Stimulated activated CD4-positive, alpha-beta T cell treated with anti-CD3 and anti-CD28 coated beads, Interleukin-4, amount 100 ng/mL, for 1 hour (primary cell): ENCODE measurements around the gene C19orf18.
"Not testable (repeated sequence)": the region's sequence is repeated elsewhere in the genome, so short reads cannot be mapped to it uniquely, and the experiment has no call there.

Experiments used
- DNase-seq: peaks from one replicate; pipeline ENCODE4 v3.0.0-alpha.2; 2020

C19orf18 gene

DNA sequence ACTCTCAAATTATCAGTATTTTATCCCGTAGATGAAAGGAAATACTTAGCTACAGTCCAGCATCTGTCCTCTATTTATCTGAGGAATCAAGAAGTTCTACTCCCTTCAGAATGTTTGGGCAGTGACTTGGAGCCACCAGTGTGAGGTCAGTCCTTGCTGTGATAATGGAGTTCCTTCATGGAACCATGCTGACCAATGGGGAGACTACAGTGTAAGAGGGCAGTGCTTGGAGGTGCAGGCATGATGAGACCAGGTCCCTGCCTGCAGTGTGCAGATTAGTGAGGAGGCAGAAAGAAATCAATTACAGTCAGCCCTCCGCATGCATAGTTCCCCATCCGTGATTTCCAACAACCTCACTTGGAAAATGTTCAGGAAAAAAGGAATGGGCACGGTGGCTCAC, at the start of gene C19orf18:
TSS of gene C19orf18 (minus strand) at position 101 of the 400 bp plus-strand sequence. CDS start 102 bp downstream, outside the sequence.
- DNase-seq, result no peak

- DNase-seq, result no peak
Observed at GRCh38 chr19:58022283-58022660, 47.9 kb upstream of the C19orf18 start.

GRCh38 chr19:58021541-58022282, 47.4 kb upstream of the C19orf18 start:
- DNase-seq, result peak; percentile 18

DNA sequence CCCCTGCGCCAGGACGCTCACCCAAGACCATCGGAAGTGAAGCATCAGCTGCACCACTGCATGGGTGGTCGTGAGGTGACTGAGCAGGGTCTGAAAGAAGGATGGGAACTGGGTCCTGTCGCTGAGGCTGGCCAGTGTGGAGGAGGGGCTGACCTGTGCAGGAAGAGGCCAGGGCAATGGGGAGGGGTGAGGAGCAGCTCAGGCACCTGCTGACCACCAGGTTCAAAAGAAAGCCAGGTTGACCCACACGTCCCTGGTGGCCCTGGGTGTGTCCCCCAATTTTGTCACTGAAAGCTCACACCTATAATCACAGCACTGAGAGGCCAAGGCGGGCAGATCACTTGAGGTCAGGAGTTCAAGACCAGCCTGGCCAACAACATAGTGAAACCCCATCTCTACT, 45.8 kb upstream of the C19orf18 start:
- no peak for DNase-seq

- DNase-seq, result no peak
Observed at GRCh38 chr19:58014141-58014540, 39.8 kb upstream of the C19orf18 start.

DNA sequence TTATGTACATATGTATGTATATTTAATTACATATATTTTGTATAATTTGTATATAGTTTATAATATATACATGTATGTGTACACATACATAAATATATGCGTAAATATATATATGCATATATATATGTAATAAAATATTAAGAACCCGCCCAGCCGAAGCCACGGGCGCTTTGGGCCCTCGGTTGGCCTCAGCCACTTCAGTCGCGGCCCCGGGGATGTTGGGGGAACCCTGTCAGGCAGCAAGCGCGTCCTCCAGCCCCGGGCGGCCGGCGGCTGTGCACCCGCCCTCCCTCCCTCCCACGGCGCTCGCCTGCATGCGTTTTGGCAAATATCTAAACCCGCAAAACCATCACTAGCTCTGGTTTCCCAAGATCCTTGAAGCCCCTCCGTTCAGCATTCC, 36.2 kb upstream of the C19orf18 start:
- no peak for DNase-seq

DNA sequence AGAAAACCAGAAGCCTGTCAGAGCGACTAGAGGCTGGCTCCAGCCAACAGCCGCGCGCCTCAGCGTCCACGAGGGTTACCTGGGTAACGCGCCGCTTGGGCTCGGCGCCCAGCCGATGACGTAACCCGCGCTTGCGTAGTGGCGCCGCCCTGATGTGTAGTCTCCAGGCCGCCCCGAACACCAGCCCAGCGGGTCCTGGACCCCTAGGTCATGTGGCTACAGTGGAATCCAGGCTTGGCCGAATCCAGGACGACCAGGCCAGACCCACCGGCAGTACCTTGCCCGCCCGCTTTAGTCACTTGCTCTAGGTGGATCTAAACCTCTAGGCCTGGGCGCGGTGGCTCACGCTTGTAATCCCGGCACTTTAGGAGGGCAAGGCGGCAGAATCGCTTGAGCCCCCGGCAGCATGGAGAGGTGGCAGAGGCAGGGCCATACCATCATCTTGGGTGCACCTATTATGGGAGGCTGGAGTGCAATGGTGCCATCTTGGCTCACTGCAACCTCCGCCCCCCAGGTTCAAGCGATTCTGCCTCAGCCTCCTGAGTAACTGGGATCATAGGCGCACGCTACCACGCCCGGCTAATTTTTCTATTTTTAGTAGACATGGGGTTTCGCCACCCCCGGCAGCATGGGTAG, 35.5 kb upstream of the C19orf18 start:
- DNase-seq, result peak; percentile 55

- DNase-seq, result no peak
Observed at GRCh38 chr19:58009301-58009665, 34.9 kb upstream of the C19orf18 start.

GRCh38 chr19:58008877-58009276, 34.5 kb upstream of the C19orf18 start:
- not testable (repeated sequence) for DNase-seq

GRCh38 chr19:58007285-58007684, 33.0 kb upstream of the C19orf18 start:
- no peak for DNase-seq

DNA sequence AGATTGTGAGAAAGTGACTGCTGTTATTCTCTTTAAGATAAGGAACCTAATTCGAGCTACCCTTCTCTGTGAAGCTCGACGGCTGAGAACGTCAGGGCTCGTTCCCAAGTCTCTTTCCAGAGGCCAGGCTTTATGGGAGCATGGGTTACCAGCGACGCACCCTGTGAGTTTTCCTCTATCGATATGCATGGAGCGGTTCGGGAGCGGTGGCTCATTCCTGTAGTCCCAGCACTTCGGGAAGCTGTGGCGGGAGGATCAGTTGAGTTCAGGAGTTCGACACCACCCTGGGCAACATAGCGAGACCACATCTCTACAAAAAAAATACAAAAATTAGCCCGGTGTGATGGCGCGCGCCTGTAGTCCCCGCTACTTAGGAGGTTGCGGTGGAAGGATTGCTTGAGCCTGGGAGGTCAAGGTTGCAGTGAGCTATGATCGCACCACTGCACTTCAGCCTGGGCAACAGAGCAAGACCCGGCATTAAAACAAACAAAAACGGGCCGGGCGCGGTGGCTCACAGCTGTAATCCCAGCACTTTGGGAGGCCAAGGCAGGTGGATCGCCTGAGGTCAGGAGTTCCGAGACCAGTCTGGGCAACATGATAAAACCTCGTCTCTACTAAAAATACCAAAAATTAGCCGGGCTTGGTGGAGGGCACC, 29.0 kb upstream of the C19orf18 start:
- no peak for DNase-seq

DNA sequence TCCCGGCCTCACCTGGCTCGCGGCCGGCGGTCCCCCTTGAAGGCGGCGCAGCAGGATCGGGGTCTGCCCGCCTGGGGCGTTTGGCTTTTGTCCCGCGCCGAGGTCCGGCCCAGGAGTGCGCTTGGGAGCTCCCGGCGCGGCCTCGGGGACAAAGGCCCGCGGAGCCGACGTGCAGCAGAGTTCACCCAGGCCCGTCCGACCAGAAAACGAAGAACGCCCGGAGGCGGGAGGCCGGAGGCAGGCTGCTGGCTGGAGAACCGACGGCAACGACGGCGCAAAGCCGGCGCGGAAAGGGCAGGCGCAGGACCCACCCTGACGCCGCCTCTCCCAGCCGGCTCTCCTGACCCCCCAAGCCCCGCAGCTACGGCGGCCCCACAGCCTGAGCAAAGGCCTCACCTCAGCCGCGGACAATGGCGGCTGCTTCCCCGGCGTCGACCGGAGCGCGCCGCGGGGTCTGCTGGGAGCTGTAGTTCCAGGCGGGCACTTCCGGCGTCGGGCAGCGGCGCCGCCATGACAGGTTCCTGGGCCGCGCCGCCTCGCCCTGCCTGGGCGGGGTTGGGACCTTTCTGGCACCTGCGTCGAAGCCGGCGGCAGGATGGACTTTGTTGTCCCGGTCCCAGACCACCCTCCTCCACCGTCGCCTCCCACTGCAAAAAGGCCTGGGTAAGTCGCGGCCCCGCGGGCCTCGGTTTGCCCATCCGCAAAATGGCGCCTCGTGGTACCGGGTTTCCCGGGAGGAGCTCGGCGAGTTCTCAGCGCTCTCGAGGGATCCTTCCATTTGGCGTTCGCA, 28.2 kb upstream of the C19orf18 start, which contains the start of gene ZNF606:
TSS of gene ZNF606 (minus strand) at position 437 of the 790 bp plus-strand sequence. CDS start 1,501 bp downstream, outside the sequence.
- DNase-seq, result peak; percentile 86

GRCh38 chr19:58001895-58002369, 27.6 kb upstream of the C19orf18 start:
- no peak for DNase-seq

GRCh38 chr19:58000677-58001076, 26.3 kb upstream of the C19orf18 start:
- DNase-seq, result no peak

- no peak for DNase-seq
Observed at GRCh38 chr19:57992841-57993240, 18.5 kb upstream of the C19orf18 start.

DNA sequence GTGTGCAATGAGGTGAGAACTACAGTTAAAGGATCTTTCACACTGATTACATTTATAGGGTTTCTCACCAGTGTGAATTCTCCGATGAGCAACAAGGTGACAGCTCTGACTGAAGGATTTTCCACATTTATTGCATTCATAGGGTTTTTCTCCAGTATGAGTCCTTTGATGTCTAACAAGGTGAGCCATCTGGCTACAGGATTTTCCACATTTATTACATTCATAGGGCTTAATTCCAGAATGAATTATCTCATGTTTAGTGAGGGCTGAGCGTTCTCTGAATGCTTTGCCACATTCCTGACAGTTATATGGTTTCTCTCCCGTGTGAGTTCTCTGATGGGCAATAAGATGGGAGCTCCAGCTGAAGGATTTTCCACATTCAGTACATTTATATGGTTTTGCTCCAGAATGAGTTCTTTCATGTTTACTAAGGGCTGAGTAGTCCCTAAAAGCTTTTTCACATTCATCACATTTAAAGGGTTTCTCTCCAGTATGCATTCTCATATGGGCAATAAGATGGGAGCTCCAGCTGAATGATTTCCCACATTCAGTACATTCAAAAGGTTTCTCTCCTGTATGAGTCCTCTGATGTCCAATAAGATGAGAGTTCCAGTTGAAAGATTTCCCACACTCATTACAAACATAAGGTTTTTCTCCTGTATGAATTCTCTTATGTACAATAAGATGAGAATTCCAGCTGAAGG, 4.4 kb upstream of the C19orf18 start:
- no peak for DNase-seq

DNA sequence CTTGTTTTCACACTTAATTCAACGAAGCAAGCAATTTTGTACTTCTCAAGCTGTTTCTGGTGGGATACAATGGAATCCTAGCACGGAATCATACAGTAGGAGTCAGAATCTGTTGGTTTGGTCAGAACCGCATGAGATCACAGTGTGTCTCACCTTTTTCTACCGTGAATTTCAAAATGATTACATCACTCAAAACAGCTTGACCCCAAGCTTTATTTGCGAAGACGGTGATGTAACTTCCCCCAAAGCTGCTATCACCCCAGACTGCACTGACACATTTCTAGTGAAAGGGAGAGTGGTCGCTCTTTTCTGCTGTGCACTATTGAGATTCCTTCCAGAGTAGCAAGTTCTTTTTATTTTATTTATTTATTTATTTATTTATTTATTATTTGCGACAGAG, 9.6 kb downstream of the C19orf18 start:
- no peak for DNase-seq

GRCh38 chr19:57961785-57962184, 12.5 kb downstream of the C19orf18 start:
- no peak for DNase-seq

DNA sequence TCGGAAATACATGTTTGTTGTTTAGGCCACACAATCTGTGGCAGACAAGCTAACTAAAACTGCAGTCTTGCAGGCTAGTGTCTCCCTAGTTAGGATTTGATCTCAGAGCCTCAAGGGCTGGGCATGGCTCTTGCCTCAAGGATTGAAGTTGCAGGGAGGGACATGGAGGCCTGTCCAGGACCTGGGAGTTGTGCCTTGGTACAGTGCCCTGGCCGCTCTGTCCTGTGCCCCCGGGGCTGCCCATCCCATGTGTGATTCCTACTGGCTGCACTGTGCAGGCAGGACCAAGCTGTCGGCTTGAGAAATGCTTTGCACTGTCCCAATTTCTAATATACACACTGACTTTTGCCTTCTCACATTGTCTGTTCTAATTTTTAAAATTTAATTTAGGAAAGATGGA, 19.3 kb downstream of the C19orf18 start:
- no peak for DNase-seq

GRCh38 chr19:57949702-57950101, 24.6 kb downstream of the C19orf18 start:
- no peak for DNase-seq

DNA sequence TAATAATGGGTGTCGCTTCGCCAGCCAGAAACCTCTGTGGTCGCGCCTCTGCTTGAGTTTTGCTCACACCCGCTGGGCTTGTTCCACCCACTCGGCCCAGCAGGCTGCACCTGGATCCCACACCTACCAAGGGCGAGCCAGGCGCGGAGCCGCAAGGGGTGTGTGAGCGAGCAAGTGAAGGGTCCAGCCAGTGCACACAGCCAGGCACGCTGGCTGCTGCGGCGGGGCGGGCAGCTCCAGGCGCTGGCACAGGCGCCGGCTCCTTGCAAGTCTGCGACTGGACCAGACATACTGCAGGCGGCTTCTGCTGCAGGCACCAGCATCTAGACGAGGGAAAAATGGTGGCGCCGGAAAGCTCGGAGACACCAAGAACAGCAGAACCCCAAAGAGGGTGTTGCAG, 25.0 kb downstream of the C19orf18 start:
- no peak for DNase-seq

GRCh38 chr19:57947419-57948134, 26.8 kb downstream of the C19orf18 start, which contains the start of gene ZNF256:
Gene ZNF256, minus strand, starts transcription at chr19:57947706. Its CDS starts 232 bp downstream, at chr19:57947474.
- DNase-seq, result peak; percentile 91
